BE2C (cell line): Measurements from ENCODE around the gene OTOA.
"Not testable (repeated sequence)": the region's sequence is repeated elsewhere in the genome, so short reads cannot be mapped to it uniquely, and the experiment has no call there.

Experiments
- DNase-seq: peaks from one replicate; pipeline ENCODE4 v3.0.0-alpha.2; 2020
- H3K27me3 ChIP-seq: fragments of 250-450 bp; sonication (Bioruptor Pico); 2 replicates; pipeline ENCODE4 v1.5.1; 2020; ENCODE audit warnings: mild to moderate bottlenecking
- H3K36me3 ChIP-seq: fragments of 250-450 bp; sonication (Bioruptor Pico); 2 replicates; pipeline ENCODE4 v1.5.1; 2020; ENCODE audit warnings: mild to moderate bottlenecking
- H3K4me1 ChIP-seq: fragments of 250-450 bp; sonication (Bioruptor Pico); 2 replicates; pipeline ENCODE4 v1.5.1; 2020
- H3K4me3 ChIP-seq: 2 replicates; pipeline ENCODE4 v1.5.1; 2011; ENCODE audit warnings: low read depth, low read length
- H3K9me3 ChIP-seq: fragments of 250-450 bp; sonication (Bioruptor Pico); 2 replicates; pipeline ENCODE4 v1.5.1; 2020
- CTCF ChIP-seq: IDR thresholded peaks from 2 replicates; pipeline ENCODE4 v1.5.1; 2012; ENCODE audit warnings: mild to moderate bottlenecking, low read depth, low read length

Gene OTOA

GRCh38 chr16:21666772-21667171, 3.0 kb downstream of the OTOA start:
- Histone ChIP-seq H3K4me1 (no peaks in the 10 kb centered on the region), H3K9me3 (no peaks in the 10 kb centered on the region), H3K36me3 (no peaks in the 10 kb centered on the region), H3K27me3 (peaks cover 7% of the 10 kb centered on the region; the same call in 1 of the 2 replicates), H3K4me3 (no peak overlapping the region)
- DNase-seq = no peak
- TF ChIP-seq CTCF = no peak

GRCh38 chr16:21667575-21667974, 3.8 kb downstream of the OTOA start:
- Histone ChIP-seq H3K36me3 (no peaks in the 10 kb centered on the region), H3K4me3 (no peak overlapping the region), H3K4me1 (no peaks in the 10 kb centered on the region), H3K9me3 (no peaks in the 10 kb centered on the region), H3K27me3 (peaks cover 7% of the 10 kb centered on the region; the same call in 1 of the 2 replicates)
- DNase-seq = no peak
- TF ChIP-seq CTCF = no peak

GRCh38 chr16:21673469-21673868, 9.7 kb downstream of the OTOA start:
- no peaks in the 10 kb centered on the region for H3K36me3 ChIP-seq
- H3K4me1 ChIP-seq = no peaks in the 10 kb centered on the region
- DNase-seq = no peak
- H3K9me3 ChIP-seq = no peaks in the 10 kb centered on the region; the same call in 1 of the 2 replicates
- no peaks in the 10 kb centered on the region for H3K27me3 ChIP-seq
- TF ChIP-seq CTCF = no peak
- H3K4me3 ChIP-seq = no peak overlapping the region

GRCh38 chr16:21674456-21674855, 10.7 kb downstream of the OTOA start:
- not testable (repeated sequence) for H3K36me3 ChIP-seq, H3K27me3 ChIP-seq, H3K9me3 ChIP-seq, H3K4me3 ChIP-seq, DNase-seq, H3K4me1 ChIP-seq

GRCh38 chr16:21680714-21681113, 16.9 kb downstream of the OTOA start:
- not testable (repeated sequence) for H3K36me3 ChIP-seq, DNase-seq, H3K9me3 ChIP-seq, H3K4me1 ChIP-seq, H3K27me3 ChIP-seq, H3K4me3 ChIP-seq

GRCh38 chr16:21683184-21683583, 19.4 kb downstream of the OTOA start:
- DNase-seq = no peak

GRCh38 chr16:21684199-21684598, 20.4 kb downstream of the OTOA start:
- peak; percentile 57 for DNase-seq
- H3K4me1 ChIP-seq = no peaks in the 10 kb centered on the region
- TF ChIP-seq CTCF = peak; percentile 72
- no peak overlapping the region for H3K4me3 ChIP-seq
- H3K36me3 ChIP-seq = no peaks in the 10 kb centered on the region
- H3K27me3 ChIP-seq = no peaks in the 10 kb centered on the region
- H3K9me3 ChIP-seq = no peaks in the 10 kb centered on the region

More at GRCh38 chr16:21683184-21683583, 19.4 kb downstream of the OTOA start:
- no peaks in the 10 kb centered on the region for H3K27me3 ChIP-seq
- H3K36me3 ChIP-seq = no peaks in the 10 kb centered on the region
- TF ChIP-seq CTCF = no peak
- no peak overlapping the region for H3K4me3 ChIP-seq
- H3K4me1 ChIP-seq = no peaks in the 10 kb centered on the region
- H3K9me3 ChIP-seq = no peaks in the 10 kb centered on the region
